GM23338 (cell line): ENCODE data around the gene C1QL4.

ENCODE experiments used
- EZH2 ChIP-seq: fragments of 200-600 bp; sonication (generic); IDR thresholded peaks from one replicate; pipeline ENCODE4 v1.8.0; 2017; ENCODE audit warnings: antibody characterized with exemption, mild to moderate bottlenecking, low read depth; ENCODE audit not compliant: unreplicated experiment
- EZH2phosphoT487 ChIP-seq: fragments of 200-600 bp; sonication (generic); IDR thresholded peaks from one replicate; pipeline ENCODE4 v1.8.1; 2018; ENCODE audit warnings: antibody characterized with exemption; ENCODE audit not compliant: unreplicated experiment
- JUNB ChIP-seq: IDR thresholded peaks from one replicate; pipeline ENCODE4 v1.6.1; 2016; ENCODE audit warnings: antibody characterized with exemption; ENCODE audit not compliant: unreplicated experiment
- POLR2AphosphoS5 ChIP-seq: IDR thresholded peaks from 2 replicates; pipeline ENCODE4 v1.6.1; 2016; ENCODE audit warnings: antibody characterized with exemption, low read depth
- TF ChIP-seq, protein P1 (sequence below): IDR thresholded peaks from one replicate; pipeline ENCODE4 v1.6.1; 2018; ENCODE audit warnings: antibody characterized with exemption; ENCODE audit not compliant: unreplicated experiment
- TF ChIP-seq, protein P2 (sequence below), 2 experiments: fragments of 200-600 bp in 1 of 2; sonication (generic) in 1 of 2; conservative IDR thresholded peaks; 2 replicates each; pipeline versions ENCODE4 v1.5.1 to v1.6.1; 2016 to 2017; ENCODE audit warnings: antibody characterized with exemption in 2 of 2, low read depth in 2 of 2, mild to moderate bottlenecking in 2 of 2, moderate library complexity in 1 of 2

DNA sequence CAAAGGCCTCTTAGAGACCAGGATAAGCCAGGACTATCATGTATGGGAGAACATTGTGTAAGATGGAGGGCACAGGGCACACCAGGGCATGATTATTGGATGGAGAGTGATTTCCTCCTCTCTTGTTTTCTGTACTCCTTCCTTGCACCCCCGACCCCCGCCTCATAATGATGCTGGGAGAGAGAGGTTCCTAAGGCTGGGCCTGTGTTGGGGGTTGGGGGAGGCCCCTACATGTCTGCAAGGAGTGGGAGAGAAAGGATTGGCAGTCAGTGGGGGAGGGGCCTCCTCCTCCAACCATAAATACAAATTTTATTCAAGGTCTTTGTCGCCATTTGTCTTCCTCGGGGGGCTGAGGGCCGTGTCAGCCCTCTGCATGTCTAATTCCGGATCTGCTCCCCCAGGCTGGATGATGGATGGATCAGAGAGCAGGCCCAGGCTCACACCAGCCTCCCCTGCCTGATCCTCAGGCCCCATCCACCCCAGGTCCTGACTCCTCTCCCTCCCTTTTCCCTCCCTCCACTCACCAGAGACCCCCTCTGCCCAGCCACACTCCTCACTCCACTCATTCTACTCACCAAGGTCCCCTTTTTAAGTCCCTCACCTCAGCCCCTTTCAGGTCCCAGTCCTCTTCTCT lies 2.0 kb upstream of the C1QL4 start:
- TF ChIP-seq, protein P1, sequence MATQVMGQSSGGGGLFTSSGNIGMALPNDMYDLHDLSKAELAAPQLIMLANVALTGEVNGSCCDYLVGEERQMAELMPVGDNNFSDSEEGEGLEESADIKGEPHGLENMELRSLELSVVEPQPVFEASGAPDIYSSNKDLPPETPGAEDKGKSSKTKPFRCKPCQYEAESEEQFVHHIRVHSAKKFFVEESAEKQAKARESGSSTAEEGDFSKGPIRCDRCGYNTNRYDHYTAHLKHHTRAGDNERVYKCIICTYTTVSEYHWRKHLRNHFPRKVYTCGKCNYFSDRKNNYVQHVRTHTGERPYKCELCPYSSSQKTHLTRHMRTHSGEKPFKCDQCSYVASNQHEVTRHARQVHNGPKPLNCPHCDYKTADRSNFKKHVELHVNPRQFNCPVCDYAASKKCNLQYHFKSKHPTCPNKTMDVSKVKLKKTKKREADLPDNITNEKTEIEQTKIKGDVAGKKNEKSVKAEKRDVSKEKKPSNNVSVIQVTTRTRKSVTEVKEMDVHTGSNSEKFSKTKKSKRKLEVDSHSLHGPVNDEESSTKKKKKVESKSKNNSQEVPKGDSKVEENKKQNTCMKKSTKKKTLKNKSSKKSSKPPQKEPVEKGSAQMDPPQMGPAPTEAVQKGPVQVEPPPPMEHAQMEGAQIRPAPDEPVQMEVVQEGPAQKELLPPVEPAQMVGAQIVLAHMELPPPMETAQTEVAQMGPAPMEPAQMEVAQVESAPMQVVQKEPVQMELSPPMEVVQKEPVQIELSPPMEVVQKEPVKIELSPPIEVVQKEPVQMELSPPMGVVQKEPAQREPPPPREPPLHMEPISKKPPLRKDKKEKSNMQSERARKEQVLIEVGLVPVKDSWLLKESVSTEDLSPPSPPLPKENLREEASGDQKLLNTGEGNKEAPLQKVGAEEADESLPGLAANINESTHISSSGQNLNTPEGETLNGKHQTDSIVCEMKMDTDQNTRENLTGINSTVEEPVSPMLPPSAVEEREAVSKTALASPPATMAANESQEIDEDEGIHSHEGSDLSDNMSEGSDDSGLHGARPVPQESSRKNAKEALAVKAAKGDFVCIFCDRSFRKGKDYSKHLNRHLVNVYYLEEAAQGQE, result no peak
- no peak for TF ChIP-seq POLR2AphosphoS5
- TF ChIP-seq, protein P2, sequence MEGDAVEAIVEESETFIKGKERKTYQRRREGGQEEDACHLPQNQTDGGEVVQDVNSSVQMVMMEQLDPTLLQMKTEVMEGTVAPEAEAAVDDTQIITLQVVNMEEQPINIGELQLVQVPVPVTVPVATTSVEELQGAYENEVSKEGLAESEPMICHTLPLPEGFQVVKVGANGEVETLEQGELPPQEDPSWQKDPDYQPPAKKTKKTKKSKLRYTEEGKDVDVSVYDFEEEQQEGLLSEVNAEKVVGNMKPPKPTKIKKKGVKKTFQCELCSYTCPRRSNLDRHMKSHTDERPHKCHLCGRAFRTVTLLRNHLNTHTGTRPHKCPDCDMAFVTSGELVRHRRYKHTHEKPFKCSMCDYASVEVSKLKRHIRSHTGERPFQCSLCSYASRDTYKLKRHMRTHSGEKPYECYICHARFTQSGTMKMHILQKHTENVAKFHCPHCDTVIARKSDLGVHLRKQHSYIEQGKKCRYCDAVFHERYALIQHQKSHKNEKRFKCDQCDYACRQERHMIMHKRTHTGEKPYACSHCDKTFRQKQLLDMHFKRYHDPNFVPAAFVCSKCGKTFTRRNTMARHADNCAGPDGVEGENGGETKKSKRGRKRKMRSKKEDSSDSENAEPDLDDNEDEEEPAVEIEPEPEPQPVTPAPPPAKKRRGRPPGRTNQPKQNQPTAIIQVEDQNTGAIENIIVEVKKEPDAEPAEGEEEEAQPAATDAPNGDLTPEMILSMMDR (conservative IDR thresholded peaks at IDR 0.05; ENCODE audit: low read depth in 2 of 2), result no peak
- no peak for TF ChIP-seq EZH2
- TF ChIP-seq JUNB, result no peak
- no peak for TF ChIP-seq EZH2phosphoT487
